Stimulated activated CD4-positive, alpha-beta T cell treated with anti-CD3 and anti-CD28 coated beads, Interleukin-12 subunit alpha, Interleukin-12 subunit beta, amount 100 ng/mL, for 24 hours (primary cell): Measurements from ENCODE around the gene DTNBP1.

Source experiments
- DNase-seq, 2 experiments: peaks; one replicate each; pipeline ENCODE4 v3.0.0-alpha.2; 2020; ENCODE audit warnings: low read depth in 2 of 2

The DTNBP1 gene

GRCh38 chr6:15623276-15624116 lies 39.3 kb downstream of the DTNBP1 start:
- no peak for DNase-seq

DNA sequence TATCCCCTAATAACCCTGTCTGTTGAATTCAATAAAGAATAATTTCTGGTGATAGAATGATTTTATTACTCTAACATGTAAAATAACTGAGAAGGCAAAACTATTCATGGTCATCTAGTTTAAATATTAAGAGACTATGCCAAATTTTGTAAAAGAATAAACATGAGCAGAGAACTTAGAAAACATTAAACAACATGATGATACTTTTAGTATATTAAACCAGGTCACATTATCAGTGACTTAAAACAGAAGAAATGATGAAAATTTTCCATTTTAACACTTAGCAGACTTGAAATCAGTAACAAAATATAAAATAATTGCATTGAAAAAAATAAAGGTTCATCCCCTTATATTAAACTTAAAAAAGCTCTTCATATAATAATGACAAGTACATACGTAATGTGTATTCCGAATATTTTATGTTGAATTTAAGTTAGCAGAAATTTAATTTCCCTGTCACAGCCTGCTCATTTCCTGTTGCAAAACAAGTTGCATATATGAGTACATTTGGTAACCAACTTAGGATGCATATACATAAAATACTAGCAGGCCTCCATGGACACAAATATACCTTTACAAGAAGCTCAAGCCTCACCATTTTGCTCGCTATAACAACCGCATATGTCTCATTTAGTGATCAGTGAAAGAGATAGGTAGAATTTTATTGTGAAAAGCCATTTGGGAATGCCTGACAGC lies 40.6 kb downstream of the DTNBP1 start:
- DNase-seq = no peak

DNA sequence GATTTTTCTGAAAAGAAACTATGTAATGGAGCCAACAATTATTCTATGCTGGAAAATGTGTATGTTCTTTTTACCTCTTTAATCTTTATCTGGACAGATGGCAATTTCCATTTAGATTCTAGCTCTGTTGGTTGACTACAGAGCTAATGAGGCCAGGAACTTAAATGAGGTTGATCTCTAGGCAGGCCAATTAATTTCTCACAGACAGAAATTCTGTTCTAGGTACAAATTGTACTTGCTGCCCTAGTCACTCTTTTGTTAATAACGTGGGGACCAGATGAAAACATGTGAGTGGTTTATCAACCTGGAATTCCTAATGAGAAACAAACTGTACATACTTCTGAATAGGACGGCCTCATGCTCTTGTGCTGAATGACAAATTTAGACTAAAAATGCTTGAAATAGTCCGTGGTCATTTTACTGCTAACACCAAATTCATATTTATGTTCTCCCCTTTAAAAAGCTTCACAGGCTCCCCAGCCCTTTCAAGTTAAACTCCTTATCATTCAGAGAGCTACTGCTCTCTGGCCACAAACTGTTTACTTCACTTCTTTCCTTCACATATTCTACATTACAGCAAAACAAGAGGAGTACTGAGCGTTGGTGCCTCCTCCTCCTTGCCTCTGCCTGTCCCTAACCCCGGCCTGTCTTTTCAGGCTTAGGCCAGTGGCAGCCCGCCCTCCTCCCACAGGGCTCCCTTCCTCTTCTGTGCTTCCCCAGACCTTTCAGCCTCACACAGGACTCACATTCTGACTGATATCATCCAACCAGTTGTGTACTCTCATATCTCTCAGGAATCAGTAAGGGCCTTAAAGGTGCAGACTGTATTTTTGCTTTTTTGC lies 41.4 kb downstream of the DTNBP1 start:
- DNase-seq = no peak

GRCh38 chr6:15620611-15621010 lies 42.2 kb downstream of the DTNBP1 start:
- no peak for DNase-seq

DNA sequence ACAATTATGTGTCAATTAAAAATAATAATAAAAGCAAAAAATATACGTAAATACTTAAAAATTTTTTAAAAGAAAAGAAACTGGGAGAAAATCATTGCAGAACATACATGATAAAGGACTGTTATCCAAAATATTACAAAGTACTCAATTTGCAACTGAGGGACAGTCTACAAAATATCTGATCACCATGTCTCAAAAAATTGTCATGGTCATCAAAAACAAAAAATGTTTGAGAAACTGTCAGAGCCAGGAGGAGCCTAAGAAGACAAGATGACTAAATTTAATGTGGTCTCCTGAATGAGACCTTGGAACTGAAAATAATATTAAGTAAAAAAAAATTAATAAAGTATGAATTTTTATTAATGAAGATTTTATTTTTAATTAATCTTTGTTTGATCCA lies 43.5 kb downstream of the DTNBP1 start:
- DNase-seq = no peak

DNA sequence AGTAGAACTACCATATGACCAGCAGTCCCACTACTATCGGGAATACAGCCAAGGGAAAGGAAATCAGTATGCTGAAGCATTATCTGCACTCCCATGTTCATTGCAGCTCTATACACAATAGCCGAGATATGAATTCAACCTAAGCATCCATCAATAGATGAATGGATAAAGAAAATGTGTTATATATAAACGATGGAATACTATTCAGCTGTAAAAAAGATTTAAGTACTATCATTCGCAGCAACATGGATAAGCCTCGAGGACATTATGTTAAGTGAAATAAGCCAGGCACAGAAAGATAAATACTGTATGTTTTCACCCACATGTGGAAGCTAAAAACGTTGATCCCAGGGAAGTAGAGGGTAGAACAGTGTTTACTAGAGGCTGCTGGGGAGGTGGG lies 44.1 kb downstream of the DTNBP1 start:
- DNase-seq = no peak

- no peak for DNase-seq
Measured at GRCh38 chr6:15616261-15616660, 46.6 kb downstream of the DTNBP1 start.

DNA sequence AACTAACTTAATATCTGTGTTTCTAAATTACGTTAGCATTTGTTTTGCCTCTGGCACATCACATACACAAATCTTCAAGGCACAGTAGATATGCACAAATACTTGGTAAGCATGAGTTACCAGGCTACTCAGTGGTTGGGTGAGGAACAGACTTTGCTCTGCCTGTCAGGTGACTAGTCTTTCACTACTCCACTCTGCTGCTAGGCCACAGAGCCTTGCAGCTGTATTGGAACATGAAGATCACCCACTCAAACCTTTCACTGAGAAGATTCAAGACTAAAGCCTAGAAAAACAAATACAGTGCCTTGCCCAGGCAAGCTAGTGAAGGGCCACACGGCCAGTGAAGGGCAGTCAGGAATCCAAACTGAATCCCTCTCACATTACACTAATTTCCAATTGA lies 47.0 kb downstream of the DTNBP1 start:
- no peak for DNase-seq

GRCh38 chr6:15614277-15614676 lies 48.6 kb downstream of the DTNBP1 start:
- no peak for DNase-seq

DNA sequence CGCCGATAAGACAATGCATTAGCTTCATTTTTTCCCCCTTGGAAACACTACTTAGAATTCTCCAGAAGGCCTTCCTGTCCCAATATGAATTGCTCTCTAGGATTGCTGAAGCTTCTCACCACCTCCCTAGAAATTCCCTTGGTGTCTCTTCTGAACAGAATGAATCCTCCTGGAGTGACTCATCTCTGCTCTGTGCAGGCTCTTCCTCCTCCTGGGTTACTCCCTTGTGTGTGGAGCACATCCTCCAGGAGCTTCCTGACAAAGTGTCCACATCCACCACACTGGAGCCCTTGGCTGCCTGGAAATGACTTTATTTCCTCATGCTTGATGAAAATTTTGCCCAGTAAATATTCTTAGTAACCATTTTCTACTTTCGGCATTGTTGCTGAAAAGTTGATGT lies 54.4 kb downstream of the DTNBP1 start:
- DNase-seq = no peak

DNA sequence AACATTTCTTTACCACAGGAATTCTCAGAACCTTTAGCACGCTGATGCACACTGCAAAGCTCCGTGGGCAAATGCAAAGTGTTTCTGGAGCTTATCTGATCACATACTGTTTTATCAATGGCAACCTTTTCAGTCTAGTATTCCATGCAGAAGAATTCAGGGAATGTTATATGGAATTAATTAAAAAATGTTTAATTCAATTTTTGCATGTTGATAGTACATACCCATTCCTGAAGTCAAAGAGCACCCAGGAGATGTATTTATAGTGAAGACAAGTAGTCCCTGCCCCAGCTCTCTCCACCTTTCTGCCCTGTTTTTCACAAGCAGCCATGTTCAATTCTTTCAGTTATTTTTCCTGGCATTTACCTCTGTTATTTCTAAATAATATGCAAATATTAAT lies 55.2 kb downstream of the DTNBP1 start:
- DNase-seq = no peak

- no peak for DNase-seq
Measured at GRCh38 chr6:15606347-15606746, 56.5 kb downstream of the DTNBP1 start.

DNA sequence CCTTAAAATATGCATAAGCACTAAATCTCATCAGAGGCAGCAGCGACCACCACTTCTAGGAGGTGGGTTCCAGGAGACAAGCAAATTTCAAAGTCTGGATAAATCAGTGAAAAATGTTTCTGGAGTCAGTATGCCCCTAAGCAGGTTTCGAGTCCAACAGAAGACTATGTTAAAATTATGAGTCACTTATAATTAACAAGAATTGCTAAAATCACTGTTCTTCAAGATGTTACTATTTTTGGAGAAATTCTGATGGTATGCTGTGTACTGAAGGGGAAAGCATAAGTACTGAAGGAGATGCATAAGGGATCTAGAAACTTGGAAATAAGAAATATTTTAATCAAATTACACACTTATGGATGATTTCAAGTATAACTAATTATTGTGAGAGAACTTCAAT lies 58.0 kb downstream of the DTNBP1 start:
- no peak for DNase-seq

DNA sequence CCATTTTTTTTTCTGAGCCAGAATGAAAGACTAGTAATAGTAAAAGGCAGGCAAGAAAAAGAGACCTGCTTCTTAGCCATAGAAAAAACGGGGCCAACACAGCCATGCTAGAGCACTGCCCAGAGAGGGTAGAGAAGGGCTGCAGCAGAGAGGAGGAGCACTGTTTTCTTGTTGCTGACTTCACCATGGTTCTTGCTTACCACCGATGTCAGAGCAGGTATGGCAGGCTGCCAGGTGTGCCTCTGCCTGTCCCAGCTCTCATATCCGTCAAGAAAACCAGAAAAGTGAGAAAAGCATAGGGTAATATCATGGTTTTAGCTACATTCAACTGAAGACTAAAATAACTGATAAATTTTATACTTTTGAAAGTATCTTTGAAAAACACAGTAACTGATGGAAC lies 60.7 kb downstream of the DTNBP1 start:
- no peak for DNase-seq

DNA sequence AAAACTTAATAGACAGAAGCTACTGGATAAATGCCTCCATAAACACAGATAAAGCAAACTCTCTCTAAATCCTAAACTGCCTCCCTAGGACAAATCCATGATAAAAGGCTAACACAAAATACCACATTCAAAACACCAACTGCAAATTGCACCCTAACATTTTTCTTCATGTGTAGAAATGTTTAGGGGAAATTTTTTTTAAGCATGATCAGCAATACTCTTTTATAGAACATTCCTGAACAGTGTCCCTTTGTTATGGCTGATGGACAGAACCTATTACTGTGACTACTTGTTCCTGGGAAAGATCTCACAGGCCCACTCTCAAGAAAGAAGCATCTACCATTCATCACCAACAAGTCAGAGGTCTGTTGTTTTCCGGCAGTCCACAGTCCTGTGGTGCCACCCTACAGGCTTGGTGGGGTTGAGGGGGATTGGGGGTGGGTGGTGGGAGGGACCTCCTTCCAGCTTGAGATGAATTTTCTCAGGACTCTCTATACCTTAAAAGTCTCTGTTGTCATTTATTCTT lies 64.5 kb downstream of the DTNBP1 start:
- no peak for DNase-seq

DNA sequence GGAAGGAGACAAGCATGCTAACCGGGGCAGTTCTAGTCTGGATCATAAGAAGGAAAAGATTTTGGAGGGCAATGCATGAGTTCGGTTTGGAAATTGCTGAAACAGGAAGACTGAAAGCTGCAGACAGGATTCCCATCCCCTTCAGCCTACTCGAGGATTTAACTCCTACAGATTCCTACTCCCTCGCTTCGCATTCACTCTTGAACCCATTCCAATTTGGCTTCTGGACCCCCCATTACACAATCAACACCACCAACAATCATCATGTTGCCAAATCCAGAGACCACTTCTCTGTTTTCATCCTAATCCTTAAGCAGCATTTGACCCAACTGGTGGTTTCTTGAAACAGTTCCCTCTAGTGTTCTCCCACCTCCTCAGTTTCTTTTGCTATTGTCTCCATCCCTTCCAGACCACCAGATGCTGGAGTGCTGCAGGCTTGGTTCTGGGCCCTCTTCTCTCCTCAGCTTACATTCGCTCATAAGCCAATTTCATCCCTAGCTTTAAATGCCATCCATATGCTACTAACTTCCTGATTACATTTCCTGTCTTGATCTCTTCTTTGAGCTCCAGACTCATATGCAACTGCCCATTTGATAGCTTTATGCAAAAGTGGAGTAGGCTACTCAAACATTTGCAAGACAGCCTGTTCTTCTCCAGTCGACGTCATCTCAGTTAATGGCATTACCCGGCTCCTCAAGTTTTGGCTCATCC lies 66.5 kb downstream of the DTNBP1 start:
- DNase-seq = no peak

DNA sequence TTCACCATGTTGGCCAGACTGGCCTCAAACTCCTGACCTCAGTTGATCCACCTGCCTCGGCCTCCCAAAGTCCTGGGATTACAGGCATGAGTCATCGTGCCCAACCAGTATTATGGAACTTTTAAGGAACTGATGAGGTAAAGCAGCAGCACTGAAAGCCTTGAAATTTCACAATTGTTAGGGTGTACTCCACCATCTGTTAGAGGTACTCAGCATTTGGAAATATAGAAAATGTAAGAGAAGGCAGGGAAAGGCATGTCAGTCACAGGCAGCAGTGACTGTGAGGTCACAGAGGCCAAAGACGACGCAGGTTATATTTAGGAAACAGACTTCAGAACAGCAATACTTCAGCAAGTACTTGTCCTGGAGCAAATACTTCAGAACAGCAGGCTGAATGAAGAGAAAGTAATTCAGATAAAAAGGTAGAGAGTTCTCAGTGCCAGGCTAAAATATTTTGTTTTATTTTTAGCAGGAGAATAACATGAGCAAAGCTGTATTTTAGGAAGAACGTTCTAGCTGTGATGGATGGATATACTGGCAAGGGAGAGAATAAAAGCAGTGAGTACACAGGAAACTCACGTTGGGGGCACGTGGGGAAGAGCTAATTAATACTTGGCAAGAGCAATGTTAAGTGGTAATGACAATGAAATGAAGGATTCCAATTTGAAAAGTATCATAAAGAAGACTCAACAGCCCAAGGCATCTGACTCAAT lies 67.2 kb downstream of the DTNBP1 start:
- no peak for DNase-seq

- DNase-seq = no peak
Measured at GRCh38 chr6:15594512-15595259, 68.1 kb downstream of the DTNBP1 start.

DNA sequence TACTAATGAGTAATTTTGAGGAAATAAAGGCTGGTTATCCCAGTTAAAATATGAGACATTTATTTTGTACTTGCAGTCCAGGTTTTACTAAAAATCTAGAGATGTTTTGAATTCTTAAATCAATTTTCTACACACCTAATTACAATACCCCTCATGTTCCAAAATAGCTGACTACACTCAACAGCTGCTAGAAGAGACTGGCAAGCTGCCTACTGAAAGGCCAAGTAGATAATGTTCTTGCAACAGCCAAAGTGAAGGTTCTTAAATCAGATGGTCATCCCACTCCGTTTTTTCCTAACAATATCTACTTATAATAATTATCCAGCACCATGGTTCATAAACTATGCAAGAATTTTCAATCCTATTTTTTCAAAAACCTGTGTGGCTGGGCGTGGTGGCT lies 69.0 kb downstream of the DTNBP1 start:
- no peak for DNase-seq

DNA sequence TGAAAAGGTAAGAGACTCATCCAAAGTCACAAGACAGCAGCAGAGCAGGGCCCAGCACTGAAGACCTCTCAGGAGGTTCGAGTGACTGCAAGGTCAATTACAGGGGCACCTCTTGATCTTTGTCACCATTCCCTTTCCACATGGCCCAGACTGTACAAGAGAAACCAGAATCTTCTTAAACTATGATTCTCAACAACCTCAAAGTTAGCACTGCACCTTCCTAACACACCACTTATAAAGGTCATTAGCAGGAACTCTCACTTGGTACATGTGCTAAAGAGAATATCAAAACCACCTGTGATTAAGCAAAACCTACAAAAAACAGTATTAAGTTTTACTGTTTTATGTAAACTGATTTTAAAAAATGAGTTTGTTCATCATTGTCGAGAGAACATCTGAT lies 70.2 kb downstream of the DTNBP1 start:
- DNase-seq = no peak
